Dedifferentiated amniotic fluid mesenchymal stem cell (primary cell): ENCODE measurements around the gene MARCHF3.
"Not testable (repeated sequence)": the region's sequence is repeated elsewhere in the genome, so short reads cannot be mapped to it uniquely, and the experiment has no call there.

ENCODE experiments used
- DNase-seq: peaks from one replicate; pipeline ENCODE4 v3.0.0-alpha.2; 2016; ENCODE audit errors: extremely low spot score

MARCHF3 gene

GRCh38 chr5:127051591-127051990 lies 21.2 kb upstream of the MARCHF3 start:
- DNase-seq = no peak

GRCh38 chr5:127046343-127047072 lies 16.1 kb upstream of the MARCHF3 start:
- DNase-seq = no peak

- no peak for DNase-seq
Observed at GRCh38 chr5:127042593-127042992, 12.2 kb upstream of the MARCHF3 start.

- no peak for DNase-seq
Observed at GRCh38 chr5:127041571-127041970, 11.2 kb upstream of the MARCHF3 start.

- DNase-seq = no peak
Observed at GRCh38 chr5:127040796-127041520, 10.6 kb upstream of the MARCHF3 start.

- DNase-seq = no peak
Observed at GRCh38 chr5:127038550-127038949, 8.2 kb upstream of the MARCHF3 start.

GRCh38 chr5:127031863-127032232 lies 1.5 kb upstream of the MARCHF3 start:
- no peak for DNase-seq

- DNase-seq = no peak
Observed at GRCh38 chr5:127031147-127031862, 947 bp upstream of the MARCHF3 start.

- peak; percentile 53 for DNase-seq
Observed at GRCh38 chr5:127029581-127030258, 638 bp downstream of the MARCHF3 start.

- no peak for DNase-seq
Observed at GRCh38 chr5:127028822-127029457, 1.4 kb downstream of the MARCHF3 start.

- DNase-seq = no peak
Observed at GRCh38 chr5:127027539-127027938, 2.8 kb downstream of the MARCHF3 start.

GRCh38 chr5:127026166-127026565 lies 4.2 kb downstream of the MARCHF3 start:
- DNase-seq = no peak

GRCh38 chr5:127025467-127025866 lies 4.9 kb downstream of the MARCHF3 start:
- no peak for DNase-seq

GRCh38 chr5:127024821-127025220 lies 5.5 kb downstream of the MARCHF3 start:
- no peak for DNase-seq

GRCh38 chr5:127023552-127024191 lies 6.7 kb downstream of the MARCHF3 start:
- not testable (repeated sequence) for DNase-seq

- no peak for DNase-seq
Observed at GRCh38 chr5:127022846-127023245, 7.5 kb downstream of the MARCHF3 start.

GRCh38 chr5:127019928-127020327 lies 10.4 kb downstream of the MARCHF3 start:
- no peak for DNase-seq

- DNase-seq = not testable (repeated sequence)
Observed at GRCh38 chr5:127016722-127017121, 13.6 kb downstream of the MARCHF3 start.

- DNase-seq = no peak
Observed at GRCh38 chr5:127015716-127016115, 14.6 kb downstream of the MARCHF3 start.

GRCh38 chr5:127014573-127014972 lies 15.8 kb downstream of the MARCHF3 start:
- no peak for DNase-seq

- DNase-seq = no peak
Observed at GRCh38 chr5:127013407-127013806, 17.0 kb downstream of the MARCHF3 start.
